Lung (tissue), 12 donors: Measurements from ENCODE around the gene TRAF7. TPM values are rescaled to one million over a fixed set of nuclear protein-coding genes. Genes with fewer than 3 reads are reported as not detected.

Experiments used
- ATAC-seq: fragments of 200-7000 bp; cut with Tn5 transposase; one replicate; pipeline ENCODE4 v1.9.1; 2020; ENCODE audit warnings: moderate number of reproducible peaks; ENCODE audit not compliant: insufficient read depth, low FRiP score
- DNase-seq, 3 donors: peaks; one replicate each; pipeline ENCODE4 v3.0.0-alpha.2; 2013 to 2017
- H3K27ac ChIP-seq, 2 donors: one replicate each; pipeline ENCODE4 v1.5.1; 2013; ENCODE audit warnings: mild to moderate bottlenecking in 2 of 2, moderate library complexity in 2 of 2, control low read depth in 1 of 2, inconsistent platforms in 1 of 2, low read depth in 1 of 2, low read length in 1 of 2
- H3K27me3 ChIP-seq, 3 donors: one replicate each; pipeline ENCODE4 v1.5.1; 2013; ENCODE audit warnings: low read length in 2 of 3; ENCODE audit not compliant: control insufficient read depth in 3 of 3, insufficient read depth in 3 of 3
- H3K36me3 ChIP-seq, 4 donors: one replicate each; pipeline ENCODE4 v1.5.1; 2013; ENCODE audit warnings: low read length in 4 of 4, mild to moderate bottlenecking in 1 of 4, moderate library complexity in 1 of 4; ENCODE audit not compliant: control insufficient read depth in 4 of 4, insufficient read depth in 4 of 4
- H3K4me1 ChIP-seq, 5 donors: one replicate each; pipeline ENCODE4 v1.5.1; 2013; ENCODE audit warnings: low read length in 5 of 5, mild to moderate bottlenecking in 2 of 5, moderate library complexity in 1 of 5; ENCODE audit not compliant: control insufficient read depth in 5 of 5, insufficient read depth in 5 of 5
- H3K4me3 ChIP-seq: one replicate; pipeline ENCODE4 v1.5.1; 2013; ENCODE audit warnings: mild to moderate bottlenecking, control low read depth, moderate library complexity
- H3K9ac ChIP-seq, 2 donors: one replicate each; pipeline ENCODE4 v1.5.1; 2013; ENCODE audit warnings: low read length in 2 of 2, control low read depth in 1 of 2; ENCODE audit not compliant: insufficient read depth in 1 of 2
- H3K9me3 ChIP-seq, 4 donors: one replicate each; pipeline ENCODE4 v1.5.1; 2013; ENCODE audit warnings: low read length in 3 of 4, mild to moderate bottlenecking in 1 of 4, moderate library complexity in 1 of 4; ENCODE audit not compliant: control insufficient read depth in 4 of 4, insufficient read depth in 3 of 4
- CTCF ChIP-seq: IDR thresholded peaks from 2 replicates; pipeline ENCODE4 v1.5.1; 2012; ENCODE audit warnings: mild to moderate bottlenecking; ENCODE audit errors: control extremely low read depth, extremely low read depth
- WGBS, 2 donors: extraction: QIAGEN DNeasy Blood & Tissue Kit; methylation state at CpG; one replicate each; pipeline ENCODE4 v1.1.7; 2013; 5-methylcytosine and 5-hydroxymethylcytosine counted together
- polyA plus RNA-seq, 2 donors: library from polyadenylated mRNA; stranded (reverse); fragments of 200-250 nt; gene quantifications; one replicate each; pipeline ENCODE4 v1.2.1, GENCODE V29; 2013
- total RNA-seq, 2 donors: library from RNA; depleted of rRNA in 1 of 2; stranded (reverse); fragments of >200 nt in 1 of 2; gene quantifications; one replicate each; pipeline ENCODE4 v1.2.1, GENCODE V29; 2014 to 2021
- donor health status: control.
- donor health status: control.
- donor health status: Bipolar disorder and iron deficiency.
- donor health status: healthy.
- donor health status: DM: yes; HTN: yes; CAD: no.

Gene TRAF7
- total and polyA plus RNA-seq, 4 donors: 33.4 to 74.2 (median 48.3) TPM

- H3K9ac ChIP-seq: no peak overlapping the region
- no peak for TF ChIP-seq CTCF
- ATAC-seq: no peak
- H3K36me3 ChIP-seq: peaks cover 4 to 41% (median 9%) of the 10 kb centered on the region in 4 donors
- WGBS, 2 donors: 40 to 54% methylated on average over 3 to 50 of the region's 50 CpGs
- DNase-seq: no peak
- H3K4me1 ChIP-seq: no peaks in the 10 kb centered on the region
- no peaks in the 10 kb centered on the region for H3K9me3 ChIP-seq
- no peaks in the 10 kb centered on the region for H3K27me3 ChIP-seq
- no peak overlapping the region for H3K27ac ChIP-seq
- H3K4me3 ChIP-seq: no peak overlapping the region
Measured at GRCh38 chr16:2179107-2179501, 23.5 kb downstream of the TRAF7 start.

GRCh38 chr16:2179576-2179975 lies 24.0 kb downstream of the TRAF7 start:
- 97% methylated on average over 27 to 31 of the region's 31 CpGs for WGBS, 2 donors
- Histone ChIP-seq H3K4me1 (no peaks in the 10 kb centered on the region), H3K36me3 (peaks cover 4 to 36% (median 7%) of the 10 kb centered on the region in 4 donors), H3K9me3 (no peaks in the 10 kb centered on the region), H3K9ac (no peak overlapping the region), H3K4me3 (no peak overlapping the region), H3K27me3 (no peaks in the 10 kb centered on the region), H3K27ac (no peak overlapping the region)
- TF ChIP-seq CTCF: no peak
- DNase-seq: no peak
- no peak for ATAC-seq

DNA sequence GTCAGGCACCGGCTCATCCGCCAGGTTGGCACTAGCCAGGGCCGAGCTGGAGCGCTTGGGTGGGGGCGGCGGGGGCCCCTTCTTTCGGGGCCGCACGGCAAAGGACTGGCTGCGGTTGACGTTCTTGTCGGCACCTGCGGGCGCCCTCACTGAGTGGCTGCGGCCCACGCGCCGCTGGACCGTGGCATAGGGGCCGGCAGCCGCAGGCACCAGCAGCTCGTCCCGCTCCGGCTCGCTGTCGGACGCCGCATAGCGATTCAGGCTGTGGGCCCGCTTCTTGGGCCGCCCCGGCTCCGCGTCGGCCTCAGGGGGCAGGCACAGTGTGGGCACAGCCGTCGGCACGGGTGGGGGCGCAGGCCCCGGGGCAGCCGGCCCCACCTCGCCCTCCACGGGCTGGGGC lies 24.9 kb downstream of the TRAF7 start:
- Histone ChIP-seq H3K4me3 (no peak overlapping the region), H3K9me3 (no peaks in the 10 kb centered on the region), H3K27me3 (no peaks in the 10 kb centered on the region), H3K4me1 (no peaks in the 10 kb centered on the region), H3K27ac (no peak overlapping the region), H3K36me3 (peaks cover 0 to 28% (median 3%) of the 10 kb centered on the region in 4 donors), H3K9ac (no peak overlapping the region)
- TF ChIP-seq CTCF: no peak
- DNase-seq: no peak
- no peak for ATAC-seq
- 94 to 96% methylated on average over 33 to 43 of the region's 43 CpGs for whole genome bisulfite sequencing, 2 donors
